ENCODE data around the gene FAM107B. TPM values are rescaled to one million over a fixed set of nuclear protein-coding genes. Genes with fewer than 3 reads are reported as not detected.

Gene FAM107B

Small RNA genes lying within 50 kb of the gene (small RNA-seq; reads per million reads assigned to genes)
- gene RNA5SP302 (ENCODE audit: insufficient read depth): not detected

Measured in mesendoderm (in vitro differentiated cells).